Measurements from ENCODE around the gene DGKH.

DGKH gene

DNA sequence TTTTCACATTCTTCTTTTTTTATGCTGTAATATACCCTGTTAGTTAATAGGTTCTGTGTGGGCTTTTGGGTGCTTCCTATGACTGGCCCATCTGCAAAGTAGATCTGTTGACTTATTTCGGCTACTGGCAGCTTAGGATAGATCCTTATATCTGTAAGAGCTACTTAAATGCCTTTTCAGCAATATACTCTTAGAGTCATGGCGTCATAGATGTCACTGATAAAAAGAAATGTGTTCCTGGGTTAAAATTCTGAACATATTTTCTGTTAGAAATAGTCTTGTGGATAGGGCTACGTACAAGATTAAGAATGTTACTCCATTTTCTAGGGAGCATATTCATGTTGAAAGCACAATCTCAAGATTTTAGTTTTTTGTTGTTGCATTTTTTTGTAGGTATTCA, 228.2 kb downstream of the DGKH start:
- TF ChIP-seq, protein P1, sequence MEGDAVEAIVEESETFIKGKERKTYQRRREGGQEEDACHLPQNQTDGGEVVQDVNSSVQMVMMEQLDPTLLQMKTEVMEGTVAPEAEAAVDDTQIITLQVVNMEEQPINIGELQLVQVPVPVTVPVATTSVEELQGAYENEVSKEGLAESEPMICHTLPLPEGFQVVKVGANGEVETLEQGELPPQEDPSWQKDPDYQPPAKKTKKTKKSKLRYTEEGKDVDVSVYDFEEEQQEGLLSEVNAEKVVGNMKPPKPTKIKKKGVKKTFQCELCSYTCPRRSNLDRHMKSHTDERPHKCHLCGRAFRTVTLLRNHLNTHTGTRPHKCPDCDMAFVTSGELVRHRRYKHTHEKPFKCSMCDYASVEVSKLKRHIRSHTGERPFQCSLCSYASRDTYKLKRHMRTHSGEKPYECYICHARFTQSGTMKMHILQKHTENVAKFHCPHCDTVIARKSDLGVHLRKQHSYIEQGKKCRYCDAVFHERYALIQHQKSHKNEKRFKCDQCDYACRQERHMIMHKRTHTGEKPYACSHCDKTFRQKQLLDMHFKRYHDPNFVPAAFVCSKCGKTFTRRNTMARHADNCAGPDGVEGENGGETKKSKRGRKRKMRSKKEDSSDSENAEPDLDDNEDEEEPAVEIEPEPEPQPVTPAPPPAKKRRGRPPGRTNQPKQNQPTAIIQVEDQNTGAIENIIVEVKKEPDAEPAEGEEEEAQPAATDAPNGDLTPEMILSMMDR (IDR thresholded peaks at IDR 0.05; ENCODE audit: low read depth, low read length): no peak
- H3K4me3 ChIP-seq (ENCODE audit: low read depth, low read length): no peak overlapping the region

DNA sequence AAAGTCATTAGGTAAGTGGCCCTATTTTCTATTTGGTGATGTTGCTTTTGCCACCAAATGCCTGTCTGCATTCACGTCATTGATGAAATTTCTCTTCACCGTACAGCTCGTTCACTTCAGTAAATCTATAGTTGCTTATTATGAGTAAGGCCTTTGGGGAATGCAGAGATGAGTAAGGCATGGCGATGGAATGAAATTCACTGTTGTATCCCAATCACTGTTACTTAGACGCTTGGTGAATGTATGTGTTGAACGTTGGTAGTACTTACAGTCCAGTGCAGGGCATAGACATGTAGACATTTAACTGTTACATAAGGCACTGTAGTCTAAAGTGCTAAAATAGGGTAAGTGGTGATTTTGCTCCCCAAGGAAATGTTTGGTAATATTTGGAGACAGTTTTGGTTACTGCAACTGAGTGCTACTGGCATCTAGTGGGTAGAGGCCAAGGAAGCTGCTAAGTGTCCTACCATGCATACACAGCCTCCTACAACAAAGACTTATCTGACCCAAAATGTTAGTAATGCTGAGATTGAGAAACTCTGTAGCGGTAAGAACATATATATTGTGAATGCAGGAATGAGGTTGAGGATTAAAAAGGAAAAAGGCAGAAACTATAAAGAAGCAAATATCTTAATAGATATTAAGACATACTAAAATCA, 229.3 kb downstream of the DGKH start:
- no peak overlapping the region for H3K4me3 ChIP-seq (ENCODE audit: low read depth, low read length)
- TF ChIP-seq, protein P1 (IDR thresholded peaks at IDR 0.05; ENCODE audit: low read depth, low read length): no peak

DNA sequence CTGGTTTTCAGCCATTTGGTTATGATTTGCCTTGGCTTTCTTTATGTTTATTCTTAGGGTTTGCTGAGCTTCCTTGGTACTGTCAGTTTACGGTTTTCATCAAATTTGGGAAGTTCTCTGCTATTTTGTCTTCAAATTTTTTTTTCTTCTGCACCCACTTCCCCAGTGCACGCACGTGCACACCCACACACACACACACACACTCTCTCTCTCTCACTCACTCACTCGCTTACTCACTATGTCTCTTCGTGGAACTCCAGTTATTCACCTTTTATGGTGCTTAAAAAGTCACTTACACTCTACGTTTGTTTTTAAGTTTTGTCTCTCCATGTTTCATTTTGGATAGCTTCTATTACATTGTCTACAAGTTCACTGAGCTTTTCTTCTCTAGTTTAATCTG, 230.6 kb downstream of the DGKH start:
- TF ChIP-seq, protein P1 (IDR thresholded peaks at IDR 0.05; ENCODE audit: low read depth, low read length): no peak
- no peak overlapping the region for H3K4me3 ChIP-seq (ENCODE audit: low read depth, low read length)

DNA sequence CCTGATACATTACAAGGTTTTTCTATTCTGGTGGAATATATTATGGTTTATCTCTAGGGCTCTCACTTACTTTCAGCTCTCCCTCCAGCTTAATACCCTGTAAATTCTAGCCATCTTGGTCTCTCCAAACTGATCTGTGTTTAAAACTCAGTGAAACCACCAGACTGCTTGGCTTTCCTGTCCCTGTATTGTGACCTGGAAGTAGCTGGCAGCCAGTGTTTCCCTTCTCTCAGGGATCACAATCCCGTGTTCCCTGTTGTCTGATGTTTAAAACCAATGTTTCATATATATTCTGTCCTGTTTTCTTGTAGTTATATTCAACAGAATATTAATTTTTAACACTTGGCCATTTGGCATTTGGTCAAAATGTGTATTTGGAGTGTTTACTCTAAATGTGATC, 231.5 kb downstream of the DGKH start:
- TF ChIP-seq, protein P1 (IDR thresholded peaks at IDR 0.05; ENCODE audit: low read depth, low read length): no peak
- no peak overlapping the region for H3K4me3 ChIP-seq (ENCODE audit: low read depth, low read length)

DNA sequence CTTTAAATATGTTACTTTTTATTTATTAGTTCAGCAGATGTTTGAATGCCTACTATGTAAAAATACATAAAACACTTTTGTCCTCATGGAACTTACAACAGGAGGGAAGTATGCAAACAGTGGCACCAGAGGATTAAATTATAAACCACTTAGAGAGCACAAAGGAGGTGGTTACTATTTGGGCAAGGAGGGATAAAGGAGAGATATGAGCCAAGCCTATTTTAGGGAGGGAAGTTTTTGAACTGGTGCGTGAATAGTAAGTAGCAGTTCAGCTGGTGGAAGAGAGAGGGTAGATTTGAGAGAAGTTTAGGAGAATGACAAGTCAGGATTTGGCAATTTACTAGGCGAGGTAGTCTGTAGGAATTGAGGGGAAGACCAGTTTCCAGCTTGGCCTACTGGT, 232.1 kb downstream of the DGKH start:
- TF ChIP-seq, protein P1 (IDR thresholded peaks at IDR 0.05; ENCODE audit: low read depth, low read length): no peak
- no peak overlapping the region for H3K4me3 ChIP-seq (ENCODE audit: low read depth, low read length)

DNA sequence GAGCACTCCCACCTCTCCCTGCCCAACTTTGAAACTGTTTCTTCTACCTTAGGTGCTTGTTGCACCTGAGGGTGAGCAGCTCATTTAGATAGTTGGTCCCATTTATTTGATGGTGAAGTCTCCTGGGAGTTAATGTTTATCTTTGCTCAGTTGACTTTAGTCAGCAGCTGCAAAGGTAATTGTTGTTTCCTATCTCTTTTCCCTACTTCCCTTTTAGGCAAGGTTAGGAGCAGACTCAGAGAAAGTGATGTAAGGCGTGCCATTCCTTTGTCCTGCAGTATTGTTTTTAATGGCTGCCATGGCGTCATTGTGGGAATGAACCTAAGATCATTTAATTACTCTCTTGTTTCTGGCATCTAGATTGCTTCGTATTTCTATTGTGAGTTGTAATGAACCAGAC, 235.1 kb downstream of the DGKH start:
- TF ChIP-seq, protein P1 (IDR thresholded peaks at IDR 0.05; ENCODE audit: low read depth, low read length): no peak
- no peak overlapping the region for H3K4me3 ChIP-seq (ENCODE audit: low read depth, low read length)

- TF ChIP-seq, protein P1 (IDR thresholded peaks at IDR 0.05; ENCODE audit: low read depth, low read length): no peak
- no peak overlapping the region for H3K4me3 ChIP-seq (ENCODE audit: low read depth, low read length)
These were observed 235.6 kb downstream of the DGKH start for GRCh38 chr13:42284068-42284467.
